Measurements from ENCODE around the gene TUBA1C.
"Not testable (repeated sequence)": the region's sequence is repeated elsewhere in the genome, so short reads cannot be mapped to it uniquely, and the experiment has no call there.

TUBA1C gene

GRCh38 chr12:49280545-49280944, 15.7 kb downstream of the TUBA1C start:
- not testable (repeated sequence) for DNase-seq (ENCODE audit: low read depth, low spot score); H3K27ac ChIP-seq

- no peak for DNase-seq (ENCODE audit: low read depth, low spot score)
- H3K27ac ChIP-seq = no peak overlapping the region
Measured at GRCh38 chr12:49282302-49282701, 17.4 kb downstream of the TUBA1C start.

DNA sequence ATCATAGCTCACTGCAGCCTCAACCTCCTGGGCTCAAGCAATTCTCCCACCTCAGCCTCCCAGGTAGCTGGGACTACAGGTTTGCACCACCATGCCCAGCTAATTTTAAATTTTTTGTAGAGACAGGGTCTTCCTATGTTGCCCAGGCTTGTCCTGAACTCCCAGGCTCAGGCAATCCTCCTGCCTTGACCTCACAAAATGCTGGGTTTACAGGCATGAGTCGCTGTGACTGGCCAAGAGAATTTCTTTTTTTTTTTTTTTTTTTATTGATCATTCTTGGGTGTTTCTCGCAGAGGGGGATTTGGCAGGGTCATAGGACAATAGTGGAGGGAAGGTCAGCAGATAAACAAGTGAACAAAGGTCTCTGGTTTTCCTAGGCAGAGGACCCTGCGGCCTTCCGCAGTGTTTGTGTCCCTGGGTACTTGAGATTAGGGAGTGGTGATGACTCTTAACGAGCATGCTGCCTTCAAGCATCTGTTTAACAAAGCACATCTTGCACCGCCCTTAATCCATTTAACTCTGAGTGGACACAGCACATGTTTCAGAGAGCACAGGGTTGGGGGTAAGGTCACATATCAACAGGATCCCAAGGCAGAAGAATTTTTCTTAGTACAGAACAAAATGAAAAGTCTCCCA, 18.0 kb downstream of the TUBA1C start:
- not testable (repeated sequence) for DNase-seq (ENCODE audit: low read depth, low spot score); H3K27ac ChIP-seq

DNA sequence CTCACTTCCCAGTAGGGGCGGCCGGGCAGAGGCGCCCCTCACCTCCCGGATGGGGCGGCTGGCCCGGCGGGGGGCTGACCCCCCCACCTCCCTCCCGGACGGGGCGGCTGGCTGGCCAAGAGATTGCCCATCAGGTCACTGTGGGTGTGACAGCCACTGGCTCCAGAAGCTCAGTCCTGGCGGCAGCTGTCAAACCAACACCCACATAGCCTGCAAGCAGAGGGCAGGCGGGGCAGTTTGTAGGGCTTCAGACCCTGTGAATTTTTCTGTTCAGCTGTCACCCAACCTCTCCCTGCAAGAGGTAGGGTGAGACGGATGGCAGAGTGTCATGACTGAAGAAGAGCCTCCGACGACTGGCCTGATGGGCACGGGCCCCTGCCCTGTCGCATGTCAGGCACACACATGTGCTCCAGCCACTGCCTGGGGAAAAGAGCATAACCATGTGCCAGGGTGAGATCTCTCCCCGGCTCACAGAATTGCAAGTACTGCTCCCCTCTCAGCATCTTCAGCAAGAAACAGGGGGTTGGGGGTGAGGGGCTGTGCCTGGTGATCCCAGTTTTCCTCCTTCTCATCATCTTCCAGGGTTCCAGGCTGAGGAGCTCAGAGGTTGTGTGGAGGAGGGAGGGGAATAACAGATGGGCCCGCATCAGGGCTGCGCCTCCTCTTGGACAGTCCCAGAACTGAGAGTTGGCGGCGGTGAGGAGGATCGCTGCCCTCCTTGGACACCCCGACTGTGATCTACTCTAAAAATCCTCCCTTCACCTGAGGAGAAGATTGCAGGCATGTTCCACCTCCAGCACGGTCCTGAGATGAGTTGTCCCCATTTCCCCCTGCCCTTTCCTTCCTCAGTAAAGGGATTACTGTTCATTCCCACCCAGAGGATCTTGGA, 18.9 kb downstream of the TUBA1C start:
- no peak overlapping the region for H3K27ac ChIP-seq
- no peak for DNase-seq (ENCODE audit: low read depth, low spot score)

GRCh38 chr12:49284672-49285071, 19.8 kb downstream of the TUBA1C start:
- H3K27ac ChIP-seq = no peak overlapping the region
- no peak for DNase-seq (ENCODE audit: low read depth, low spot score)

DNA sequence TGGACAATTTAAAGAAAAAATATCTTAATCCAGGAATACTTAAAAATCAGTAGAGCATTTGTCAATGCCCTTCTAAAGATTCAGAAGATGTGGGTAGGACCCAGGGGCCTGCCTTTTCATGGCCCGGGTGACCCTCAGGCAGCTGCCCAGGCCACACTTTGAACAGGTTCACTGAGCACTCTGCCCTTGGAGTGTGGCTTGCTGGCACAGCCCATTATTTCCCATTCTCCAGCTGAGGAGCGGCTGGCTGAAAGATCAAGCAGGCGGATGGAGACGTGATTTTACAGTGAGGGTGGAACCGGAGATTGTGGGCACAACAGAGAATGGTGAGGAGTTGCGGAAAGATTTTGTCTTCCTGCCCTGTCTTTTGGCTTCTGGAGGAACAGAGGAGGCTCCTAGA, 23.0 kb downstream of the TUBA1C start:
- H3K27ac ChIP-seq = no peak overlapping the region
- no peak for DNase-seq (ENCODE audit: low read depth, low spot score)

DNA sequence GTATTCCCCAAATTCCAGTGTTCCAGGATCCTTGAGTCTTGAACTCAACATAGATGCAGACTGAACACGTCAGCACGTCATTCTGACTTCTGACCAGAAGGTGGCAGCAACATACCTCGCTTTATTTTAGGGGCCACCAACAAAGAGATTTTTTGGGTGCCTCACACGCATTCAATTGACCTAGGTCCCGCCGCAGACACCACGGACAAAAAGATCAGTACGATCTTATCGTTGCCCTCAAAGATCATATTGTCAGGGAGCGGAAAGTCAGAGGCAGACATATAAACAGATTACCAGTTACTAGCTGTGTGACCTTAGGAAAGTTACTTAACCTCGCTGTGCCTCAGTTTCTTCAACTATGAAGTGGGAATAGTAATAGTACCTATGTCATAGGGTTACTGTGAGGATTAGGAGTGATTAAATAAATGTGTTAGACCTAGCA, 23.6 kb downstream of the TUBA1C start:
- DNase-seq (ENCODE audit: low read depth, low spot score) = no peak
- H3K27ac ChIP-seq = no peak overlapping the region

DNA sequence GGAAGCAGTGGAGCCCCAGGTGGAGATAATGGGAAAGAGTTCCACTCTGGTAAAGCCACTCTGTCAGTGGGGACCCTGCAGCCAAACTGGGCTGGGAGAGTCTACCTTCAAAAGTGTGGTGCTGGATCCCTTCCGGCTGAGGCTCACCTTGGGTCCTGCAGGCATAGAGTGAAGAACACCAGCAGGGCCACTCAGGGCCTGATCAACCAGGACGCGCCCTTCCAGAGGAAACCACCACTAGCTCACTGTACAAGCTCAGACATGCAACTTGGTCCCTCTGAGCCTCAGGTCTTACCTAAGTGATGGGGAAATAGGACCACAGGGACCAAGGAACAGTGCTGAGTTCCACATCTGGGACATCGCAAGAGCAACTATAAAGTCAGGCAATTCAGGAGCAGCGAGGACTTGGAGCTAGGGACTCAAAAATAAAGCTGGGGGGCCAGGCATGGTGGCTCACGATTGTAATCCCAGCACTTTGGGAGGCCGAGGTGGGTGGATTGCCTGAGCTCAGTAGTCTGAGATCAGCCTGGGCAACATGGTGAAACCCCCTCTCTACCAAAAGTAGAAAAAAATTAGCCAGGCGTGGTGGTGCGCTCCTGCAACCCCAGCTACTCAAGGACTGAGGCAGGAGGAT, 24.2 kb downstream of the TUBA1C start:
- H3K27ac ChIP-seq = no peak overlapping the region
- DNase-seq (ENCODE audit: low read depth, low spot score) = peak; percentile 39

DNA sequence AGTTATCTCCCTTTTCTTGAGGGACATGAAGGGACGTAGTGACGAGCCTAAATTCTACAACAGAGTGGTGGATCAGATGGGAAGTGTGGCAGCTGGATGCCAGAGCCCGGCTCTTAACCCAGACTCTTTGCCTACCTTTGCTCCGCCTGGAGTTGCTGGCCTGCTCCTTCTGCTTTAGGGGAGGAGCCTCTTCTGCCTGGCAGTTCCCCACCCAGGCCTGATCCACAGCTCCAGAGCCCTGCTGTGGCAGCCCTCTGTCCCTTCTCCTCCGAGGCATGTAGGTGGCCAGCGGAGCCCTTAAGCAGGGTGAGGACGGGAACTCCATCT, 27.8 kb downstream of the TUBA1C start:
- H3K27ac ChIP-seq = no peak overlapping the region
- no peak for DNase-seq (ENCODE audit: low read depth, low spot score)

- no peak for DNase-seq (ENCODE audit: low read depth, low spot score)
- H3K27ac ChIP-seq = no peak overlapping the region
Measured at GRCh38 chr12:49293056-49293956, 28.4 kb downstream of the TUBA1C start.

DNA sequence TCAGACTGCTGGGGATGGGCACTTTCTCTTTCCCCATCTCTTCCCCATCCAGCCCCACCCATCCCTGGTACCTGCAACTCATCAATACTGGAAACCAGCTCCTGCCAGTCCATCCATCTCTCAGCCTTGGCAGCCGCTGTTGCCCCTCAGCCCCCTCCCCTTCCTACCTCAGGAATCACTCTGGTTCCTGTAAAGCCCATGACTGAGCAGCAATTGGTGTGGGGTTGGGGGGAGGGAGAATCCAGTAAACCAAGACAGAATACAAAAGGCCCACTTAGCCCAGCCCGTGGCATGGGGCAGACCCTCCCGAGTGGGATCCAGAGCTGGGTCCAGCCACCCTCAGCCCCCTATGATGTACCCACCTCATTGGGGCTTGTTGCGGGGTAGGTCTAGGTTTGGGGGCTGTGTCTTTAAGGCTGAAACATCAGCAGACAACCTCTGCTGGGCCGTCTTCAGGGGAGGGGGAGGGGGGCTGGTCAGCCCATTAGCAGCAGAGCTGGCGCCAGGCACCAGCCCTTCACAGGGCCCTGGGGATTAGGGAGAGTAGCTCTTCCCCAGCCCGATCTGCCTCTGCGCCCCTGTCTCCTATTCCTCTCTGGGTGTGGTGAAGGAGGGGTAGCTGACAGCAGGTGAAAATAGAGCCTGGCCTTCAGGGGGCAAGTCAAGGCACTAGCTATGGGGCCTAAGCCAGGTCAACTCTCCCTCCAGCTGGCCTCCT, 29.4 kb downstream of the TUBA1C start:
- H3K27ac ChIP-seq = no peak overlapping the region
- DNase-seq (ENCODE audit: low read depth, low spot score) = no peak

DNA sequence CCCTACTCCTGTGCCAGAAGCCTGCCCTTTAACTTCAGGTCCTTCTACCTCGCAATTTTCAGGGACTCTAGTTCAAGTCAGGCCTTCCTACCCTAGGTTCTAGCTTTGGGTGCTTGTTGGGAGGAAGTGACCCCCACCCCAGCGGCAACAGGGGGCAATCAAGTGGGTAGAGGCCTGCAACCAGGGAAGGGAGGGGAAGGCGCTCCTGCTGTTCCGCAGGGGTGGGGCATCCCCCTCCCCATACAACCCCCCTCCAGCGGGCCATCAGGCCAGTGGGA, 29.9 kb downstream of the TUBA1C start:
- H3K27ac ChIP-seq = no peak overlapping the region
- no peak for DNase-seq (ENCODE audit: low read depth, low spot score)

DNA sequence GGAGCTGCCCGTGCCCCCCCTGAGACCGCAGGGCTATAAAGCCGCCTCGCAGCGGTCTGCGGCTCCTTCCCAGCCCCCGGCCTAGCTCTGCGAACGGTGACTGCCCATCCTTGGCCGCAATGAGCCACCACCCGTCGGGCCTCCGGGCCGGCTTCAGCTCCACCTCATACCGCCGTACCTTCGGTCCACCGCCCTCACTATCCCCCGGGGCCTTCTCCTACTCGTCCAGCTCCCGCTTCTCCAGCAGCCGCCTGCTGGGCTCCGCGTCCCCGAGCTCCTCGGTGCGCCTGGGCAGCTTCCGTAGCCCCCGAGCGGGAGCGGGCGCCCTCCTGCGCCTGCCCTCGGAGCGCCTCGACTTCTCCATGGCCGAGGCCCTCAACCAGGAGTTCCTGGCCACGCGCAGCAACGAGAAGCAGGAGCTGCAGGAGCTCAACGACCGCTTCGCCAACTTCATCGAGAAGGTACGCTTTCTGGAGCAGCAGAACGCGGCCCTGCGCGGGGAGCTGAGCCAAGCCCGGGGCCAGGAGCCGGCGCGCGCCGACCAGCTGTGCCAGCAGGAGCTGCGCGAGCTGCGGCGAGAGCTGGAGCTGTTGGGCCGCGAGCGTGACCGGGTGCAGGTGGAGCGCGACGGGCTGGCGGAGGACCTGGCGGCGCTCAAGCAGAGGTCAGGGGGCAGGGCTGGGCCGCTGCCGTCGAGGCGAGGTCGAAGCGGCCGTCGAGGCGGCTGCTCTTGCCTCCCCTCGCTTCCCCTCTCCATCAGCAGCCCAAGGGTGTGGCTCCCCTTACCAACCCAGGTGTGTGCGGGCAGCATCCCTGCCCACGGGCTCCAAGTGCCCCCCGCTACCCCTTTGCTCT, 30.4 kb downstream of the TUBA1C start, which contains the start of gene PRPH:
PRPH (plus strand) TSS at position 66 of the 855 bp plus-strand sequence; CDS start at position 120, 54 bp downstream.
- no peak for DNase-seq (ENCODE audit: low read depth, low spot score)

GRCh38 chr12:49296034-49296835, 31.4 kb downstream of the TUBA1C start:
- no peak for DNase-seq (ENCODE audit: low read depth, low spot score)
- no peak overlapping the region for H3K27ac ChIP-seq

More for the DNA sequence above, 30.4 kb downstream of the TUBA1C start, which contains the start of gene PRPH:
- no peak within 1 kb of the TSS for H3K27ac ChIP-seq

GRCh38 chr12:49296836-49297694, 32.2 kb downstream of the TUBA1C start:
- H3K27ac ChIP-seq = no peak overlapping the region
- no peak for DNase-seq (ENCODE audit: low read depth, low spot score)

- H3K27ac ChIP-seq = no peak overlapping the region
- no peak for DNase-seq (ENCODE audit: low read depth, low spot score)
Measured at GRCh38 chr12:49297695-49298060, 32.8 kb downstream of the TUBA1C start.

DNA sequence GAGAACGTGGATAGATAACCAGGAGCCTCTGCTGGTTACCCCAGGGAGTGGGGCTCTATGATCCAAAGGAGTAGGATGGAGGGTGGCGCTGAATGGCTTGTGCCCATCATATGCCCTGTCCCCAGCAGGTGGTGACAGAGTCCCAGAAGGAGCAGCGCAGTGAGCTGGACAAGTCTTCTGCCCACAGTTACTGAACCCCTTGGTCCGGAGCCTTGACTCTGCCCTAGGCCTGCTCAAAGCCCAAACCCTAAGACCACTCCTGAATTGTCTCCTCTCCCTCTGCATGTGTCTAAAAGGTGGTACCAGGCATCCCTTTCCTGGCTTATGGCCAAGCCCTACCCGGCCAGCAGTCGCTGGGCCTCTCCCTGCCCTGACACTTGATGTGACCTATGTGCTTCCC, 33.3 kb downstream of the TUBA1C start:
- no peak overlapping the region for H3K27ac ChIP-seq
- DNase-seq (ENCODE audit: low read depth, low spot score) = no peak
